Epidermal melanocyte (primary cell): Measurements from ENCODE around the gene OR2T35.
"Not testable (repeated sequence)": the region's sequence is repeated elsewhere in the genome, so short reads cannot be mapped to it uniquely, and the experiment has no call there.

Experiments used
- DNase-seq: peaks from one replicate; pipeline ENCODE4 v3.0.0; 2011; ENCODE audit warnings: low spot score; ENCODE audit not compliant: insufficient read length

Gene OR2T35

GRCh38 chr1:248645178-248645577, at the start of gene OR2T35:
Gene OR2T35 (minus strand): TSS chr1:248645278. CDS start chr1:248639258, 6,020 bp downstream.
- not testable (repeated sequence) for DNase-seq

DNA sequence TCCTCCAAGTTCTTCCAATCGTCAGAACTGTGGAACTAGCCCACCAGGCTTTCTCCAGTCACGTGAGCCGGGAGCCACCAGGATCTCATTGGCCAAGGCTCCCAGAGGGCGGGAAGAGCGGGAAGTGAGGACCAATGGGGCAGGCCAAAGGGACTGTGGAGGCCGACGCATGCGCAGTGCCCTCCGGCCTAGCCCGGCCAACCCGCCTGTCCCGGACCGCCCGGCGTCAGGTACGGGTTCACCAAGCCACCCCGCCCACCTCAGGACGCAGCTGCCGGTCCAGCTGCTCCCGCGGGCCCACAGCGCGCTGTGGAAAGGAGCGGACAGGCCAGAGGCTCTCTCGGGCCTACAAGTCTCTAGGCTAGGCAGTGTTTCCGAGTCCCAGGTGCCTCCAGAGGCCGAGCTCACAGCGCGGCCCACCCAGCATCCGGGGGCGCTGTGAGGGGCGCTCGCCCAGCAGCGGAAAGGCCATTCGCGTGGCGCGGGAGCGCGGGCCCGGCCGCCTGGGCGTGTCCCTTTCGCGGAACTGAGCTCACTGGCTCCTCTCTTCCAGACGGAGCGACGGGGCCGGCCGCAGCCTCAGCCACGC, 46.6 kb upstream of the OR2T35 start:
- no peak for DNase-seq

- DNase-seq: no peak
These were observed 43.6 kb upstream of the OR2T35 start for GRCh38 chr1:248688527-248689298.

GRCh38 chr1:248686815-248687214, 41.7 kb upstream of the OR2T35 start:
- DNase-seq: no peak

GRCh38 chr1:248681651-248682050, 36.6 kb upstream of the OR2T35 start:
- no peak for DNase-seq

DNA sequence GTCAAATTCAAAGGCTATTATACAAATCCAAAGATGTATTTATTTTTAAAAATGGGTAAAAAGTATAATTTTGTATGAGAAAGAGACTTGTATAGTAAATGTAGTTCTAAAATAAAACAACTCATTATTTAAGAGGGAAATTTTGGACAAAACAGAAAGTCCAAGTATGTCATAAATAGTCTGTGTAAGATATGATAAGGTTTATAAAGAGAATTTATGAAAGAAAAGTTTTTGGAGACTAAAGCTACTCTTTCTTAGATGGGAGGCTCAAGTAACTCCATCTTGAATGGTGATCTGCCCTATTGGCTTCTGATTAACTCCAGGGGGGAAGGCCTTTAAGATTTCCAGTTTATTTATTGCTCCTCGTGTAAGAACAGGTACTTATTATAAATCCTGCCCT, 24.9 kb upstream of the OR2T35 start:
- DNase-seq: no peak

DNA sequence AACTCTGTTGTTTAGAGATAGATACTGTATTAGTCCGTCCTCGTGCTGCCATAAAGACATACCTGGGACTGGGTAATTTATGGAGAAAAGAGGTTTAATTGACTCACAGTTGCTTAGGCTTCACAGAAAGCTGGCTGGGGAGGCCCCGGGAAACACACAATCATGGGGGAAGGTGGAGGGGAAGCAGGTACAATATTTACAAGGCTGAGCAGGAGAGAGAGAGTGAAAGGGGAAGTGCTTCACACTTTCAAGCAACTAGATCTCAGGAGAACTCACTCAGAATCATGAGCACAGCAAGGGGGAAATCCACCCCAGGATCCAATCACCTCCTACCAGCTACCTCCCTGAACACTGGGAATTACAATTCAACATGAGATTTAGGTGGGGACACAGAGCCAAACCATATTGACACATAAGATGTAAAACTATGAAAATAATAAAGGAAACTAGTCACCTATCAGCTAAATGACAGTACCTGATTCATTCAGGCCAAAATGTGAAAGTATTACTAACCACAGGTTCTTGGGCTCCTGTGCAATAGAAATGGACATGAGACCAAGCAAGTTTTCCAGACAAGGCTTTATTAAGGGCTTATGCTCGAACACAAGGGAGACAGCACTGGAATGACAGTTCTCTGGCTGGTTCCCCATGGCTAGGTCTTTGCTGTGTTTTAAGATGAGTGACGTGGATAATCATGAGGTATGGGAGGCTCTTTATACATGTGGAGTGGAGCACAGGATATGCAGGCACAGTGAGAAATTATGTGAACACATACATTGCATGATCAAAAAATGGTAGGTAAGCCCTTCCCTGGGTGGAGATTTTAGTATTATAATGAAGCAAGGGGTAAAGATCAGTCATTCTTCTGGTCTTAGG, 18.6 kb upstream of the OR2T35 start:
- not testable (repeated sequence) for DNase-seq

- not testable (repeated sequence) for DNase-seq
These were observed 11.7 kb upstream of the OR2T35 start for GRCh38 chr1:248656797-248657196.

DNA sequence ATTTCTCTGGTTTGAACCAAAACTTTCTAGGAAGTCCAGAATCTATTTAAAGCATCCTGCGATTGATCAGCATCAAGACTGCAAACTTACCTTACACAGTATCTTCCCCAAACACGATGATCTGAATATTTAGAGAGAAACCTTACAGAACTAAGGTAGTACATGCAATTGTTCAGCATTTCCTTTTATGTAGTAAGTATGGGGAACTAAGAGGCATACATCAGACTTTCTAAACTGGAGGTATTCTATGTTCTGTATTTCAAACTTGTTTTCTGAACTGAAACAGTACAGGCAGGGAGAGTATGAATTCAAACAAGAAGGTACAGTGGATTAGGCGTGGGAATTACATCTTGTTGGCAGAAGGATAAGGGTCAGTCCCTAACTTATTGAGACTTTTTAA, 10.3 kb upstream of the OR2T35 start, which contains the start of gene OR2T27:
Gene OR2T27, minus strand, starts transcription at position 175 of the 400 bp plus-strand sequence. CDS start 4,644 bp downstream, outside the sequence.
- DNase-seq: not testable (repeated sequence)

- DNase-seq: not testable (repeated sequence)
These were observed 3.9 kb upstream of the OR2T35 start for GRCh38 chr1:248648770-248649536.

DNA sequence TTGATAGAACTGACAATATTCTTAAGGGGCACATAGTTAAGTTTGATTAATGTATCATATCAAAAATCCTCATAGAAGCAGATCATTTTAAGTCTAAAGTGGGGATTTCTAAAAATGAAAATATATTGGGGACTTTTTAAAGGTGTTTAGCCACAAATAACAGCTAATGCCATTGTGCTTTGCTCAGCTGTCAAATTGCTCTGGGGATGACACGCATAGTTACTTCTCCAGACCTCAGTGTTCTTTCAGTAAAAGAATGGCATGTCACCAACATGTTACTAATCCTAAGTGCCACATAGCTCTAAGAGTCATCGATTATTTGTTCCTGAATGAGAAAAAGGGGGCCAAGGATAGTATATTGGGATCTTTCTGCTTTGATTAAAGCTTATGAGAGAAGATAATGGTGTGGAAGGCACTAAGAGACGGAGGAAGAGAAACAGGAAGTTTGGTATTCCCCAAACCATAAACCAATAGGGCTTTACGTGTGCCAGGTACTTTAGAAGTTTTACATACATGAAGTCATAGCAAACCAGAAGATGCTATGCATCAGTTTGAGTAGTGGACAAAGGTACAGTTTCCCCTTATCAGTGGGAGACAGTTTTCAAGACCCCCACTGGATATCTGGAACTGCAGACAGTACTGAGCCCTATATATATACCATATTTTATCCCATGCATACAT, 2.0 kb downstream of the OR2T35 start:
- DNase-seq: not testable (repeated sequence)

- DNase-seq: not testable (repeated sequence)
These were observed 3.5 kb downstream of the OR2T35 start for GRCh38 chr1:248641583-248641982.

DNA sequence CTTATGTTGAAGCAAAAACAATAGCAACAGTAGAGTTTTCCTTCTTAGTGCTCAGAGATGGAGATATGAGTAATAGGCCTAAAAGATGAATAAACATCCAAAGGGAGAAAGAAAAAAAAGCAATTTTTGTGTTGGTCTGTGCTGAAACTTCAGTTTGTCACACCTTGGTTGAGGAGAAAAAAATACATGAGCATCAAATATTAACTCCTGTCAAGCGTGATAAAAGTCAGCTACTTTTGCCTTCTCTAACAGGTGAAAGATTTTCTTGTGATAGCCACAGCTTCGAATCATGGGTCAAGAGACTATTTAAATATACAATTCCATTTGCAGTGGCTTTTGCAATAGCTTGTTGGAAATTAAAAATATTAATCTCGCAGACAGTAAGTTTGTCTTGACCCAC, 4.2 kb downstream of the OR2T35 start:
- DNase-seq: not testable (repeated sequence)

DNA sequence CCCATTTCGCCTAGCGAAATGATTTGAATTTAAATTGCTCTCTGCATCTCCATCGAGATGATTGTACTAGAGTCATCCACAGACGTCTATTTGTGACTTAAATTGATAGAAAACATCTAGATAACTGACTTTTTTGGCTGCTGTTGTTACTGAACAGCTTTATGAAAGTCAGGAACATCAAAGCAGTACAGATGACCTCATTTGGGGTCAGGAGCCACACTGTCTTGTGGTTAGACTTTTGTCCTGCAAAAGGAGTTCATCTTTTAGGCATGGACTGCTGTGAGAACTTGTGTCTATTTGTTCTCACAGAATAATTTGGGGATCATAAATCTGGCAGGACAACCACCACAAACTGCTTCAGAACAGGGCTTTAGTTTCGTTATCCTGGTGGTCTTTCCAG, 5.4 kb downstream of the OR2T35 start:
- not testable (repeated sequence) for DNase-seq

- not testable (repeated sequence) for DNase-seq
These were observed 8.5 kb downstream of the OR2T35 start for GRCh38 chr1:248636612-248637011.

DNA sequence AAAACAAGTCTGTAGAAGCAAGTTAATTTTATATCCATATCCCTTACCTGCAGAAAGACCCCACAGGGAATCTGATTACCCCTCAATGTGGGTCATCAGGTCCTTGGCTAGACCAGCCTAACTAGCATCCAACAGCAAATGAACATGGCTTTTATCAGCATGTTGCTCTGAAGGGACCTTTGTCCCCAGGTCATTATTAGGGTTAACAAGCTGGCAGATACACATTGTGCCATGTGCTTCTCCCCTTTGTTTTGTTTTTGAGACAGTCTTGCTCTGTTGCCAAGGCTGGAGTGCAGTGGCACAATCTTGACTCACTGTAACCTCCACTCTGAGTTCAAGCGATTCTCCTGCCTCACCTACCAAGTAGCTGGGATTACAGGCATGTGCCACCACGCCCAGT, 10.1 kb downstream of the OR2T35 start, which contains the start of gene OR2T11:
Gene OR2T11, minus strand, starts transcription at position 101 of the 400 bp plus-strand sequence. CDS start 7,963 bp downstream, outside the sequence.
- not testable (repeated sequence) for DNase-seq

- no peak for DNase-seq
These were observed 13.6 kb downstream of the OR2T35 start for GRCh38 chr1:248631354-248632008.

DNA sequence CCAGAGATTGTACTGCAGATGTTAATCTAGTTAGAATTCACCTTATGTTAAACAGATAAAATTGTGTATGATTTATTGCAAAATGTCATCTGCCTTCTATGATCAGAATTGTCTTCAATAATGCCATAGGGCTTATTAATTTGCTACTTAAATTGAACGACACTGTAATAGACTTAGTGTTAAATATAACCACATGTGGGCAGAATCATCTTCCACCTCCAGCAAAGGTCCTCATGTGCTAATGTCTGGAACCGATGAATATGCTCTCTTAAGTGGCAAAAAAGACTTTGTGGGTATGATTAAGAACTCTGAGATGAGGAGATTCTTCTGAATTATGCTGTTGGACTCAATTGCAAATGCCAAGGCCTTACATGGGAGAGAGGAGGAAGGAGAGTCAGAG, 14.5 kb downstream of the OR2T35 start:
- DNase-seq: no peak

DNA sequence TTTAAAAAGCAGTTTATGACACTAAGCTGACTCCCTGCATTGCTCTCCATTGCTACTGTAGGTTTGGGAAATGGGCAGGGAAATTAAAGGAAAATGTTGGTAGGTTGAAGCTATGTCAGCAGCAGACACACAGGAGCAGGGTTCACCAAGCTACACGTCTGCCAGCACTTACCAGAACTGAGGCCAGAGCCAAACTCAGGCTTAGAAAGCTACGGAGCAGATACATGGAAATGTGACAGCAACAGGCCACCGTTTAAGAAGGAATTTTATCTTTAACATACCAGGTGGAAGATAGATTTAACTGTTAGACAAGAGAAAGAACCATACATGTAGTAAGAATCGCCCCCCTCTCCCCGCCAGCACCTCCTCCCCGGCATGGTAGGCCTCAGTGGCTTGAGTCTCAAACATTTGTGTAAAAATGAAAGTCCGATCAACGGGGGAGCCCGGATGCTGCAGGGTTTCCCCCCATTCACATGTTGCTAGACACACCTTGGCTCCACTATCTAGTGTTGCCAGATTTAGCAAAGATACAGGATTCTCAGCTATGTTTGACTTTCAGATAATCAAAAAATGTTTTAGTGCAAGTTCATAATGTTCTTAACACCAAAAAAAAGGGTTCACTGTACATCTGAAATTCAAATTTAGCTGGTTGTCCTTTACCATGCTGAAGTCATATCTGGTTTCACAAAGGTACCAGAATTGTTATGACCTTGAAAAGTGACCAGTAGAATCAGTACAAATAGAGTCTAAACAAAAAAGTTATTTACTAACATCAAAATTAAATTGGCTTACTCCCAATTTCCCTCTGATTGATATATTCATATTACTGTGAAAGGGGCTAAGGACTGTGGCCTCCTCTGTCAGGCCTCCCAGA, 16.9 kb downstream of the OR2T35 start:
- no peak for DNase-seq
